WTC11 (cell line): Measurements from ENCODE around the gene PCBP3. TPM values are rescaled to one million over a fixed set of nuclear protein-coding genes. Genes with fewer than 3 reads are reported as not detected.
A peak's percentile ranks its signal among the peaks of the same experiment; 100 is the strongest.

Experiments used
- ATAC-seq: fragments of 200-7000 bp; cut with Tn5 transposase; 2 replicates; pipeline ENCODE4 v1.10.0; 2021; ENCODE audit warnings: mild to moderate bottlenecking, moderate library complexity
- CTCF ChIA-PET: fragments of 300-600 bp; sonication (Branson Sonifier 250); formaldehyde crosslinking; loops from one replicate; lab custom pipeline; 2021; ENCODE audit warnings: antibody characterized with exemption; lab: Charles Lee
- POLR2A ChIA-PET: fragments of 350-600 bp; sonication (Branson Sonifier 250); formaldehyde crosslinking; loops from one replicate; lab custom pipeline; 2021; ENCODE audit warnings: antibody characterized with exemption; lab: Charles Lee
- DNase-seq: peaks from one replicate; pipeline ENCODE4 v3.0.0; 2021; ENCODE audit warnings: low spot score
- H3K27ac Mint-ChIP-seq: 2 replicates; pipeline ENCODE4 v1.8.0; 2021; ENCODE audit warnings: mixed read lengths
- H3K27me3 Mint-ChIP-seq: 2 replicates; pipeline ENCODE4 v1.8.0; 2021; ENCODE audit warnings: low read depth, mild to moderate bottlenecking, moderate library complexity, mixed read lengths
- H3K36me3 Mint-ChIP-seq: 2 replicates; pipeline ENCODE4 v1.8.0; 2021; ENCODE audit warnings: mixed read lengths
- H3K4me1 Mint-ChIP-seq: 2 replicates; pipeline ENCODE4 v1.8.0; 2022; ENCODE audit warnings: mixed read lengths
- H3K4me3 Mint-ChIP-seq: 2 replicates; pipeline ENCODE4 v1.8.0; 2021; ENCODE audit warnings: mild to moderate bottlenecking, moderate library complexity, mixed read lengths
- H3K9me3 Mint-ChIP-seq: 2 replicates; pipeline ENCODE4 v1.8.0; 2021; ENCODE audit warnings: mixed read lengths
- E2F1 ChIP-seq: sonication (generic); formaldehyde crosslinking; IDR thresholded peaks from 2 replicates; pipeline ENCODE4 v1.8.0; 2022; ENCODE audit warnings: mild to moderate bottlenecking, missing genetic modification reagents
- E2F4 ChIP-seq: sonication (generic); formaldehyde crosslinking; IDR thresholded peaks from 2 replicates; pipeline ENCODE4 v1.8.1; 2022; ENCODE audit warnings: low read depth, mild to moderate bottlenecking, moderate library complexity, missing genetic modification reagents, borderline replicate concordance
- EMX1 ChIP-seq: fragments of 250-450 bp; sonication (Bioruptor Pico); IDR thresholded peaks from 2 replicates; pipeline ENCODE4 v1.8.0; 2021; ENCODE audit warnings: mild to moderate bottlenecking
- ERG ChIP-seq: fragments of 250-450 bp; sonication (Bioruptor Pico); IDR thresholded peaks from 2 replicates; pipeline ENCODE4 v1.8.0; 2021; ENCODE audit warnings: mild to moderate bottlenecking
- FOXJ3 ChIP-seq: sonication (generic); formaldehyde crosslinking; IDR thresholded peaks from 2 replicates; pipeline ENCODE4 v1.9.0; 2021; ENCODE audit warnings: missing genetic modification reagents, mild to moderate bottlenecking, borderline replicate concordance
- GTF2I ChIP-seq: fragments of 250-450 bp; sonication (Bioruptor Pico); conservative IDR thresholded peaks from 2 replicates; pipeline ENCODE4 v1.4.0; 2021; ENCODE audit warnings: mild to moderate bottlenecking
- MLX ChIP-seq: sonication (generic); formaldehyde crosslinking; IDR thresholded peaks from 2 replicates; pipeline ENCODE4 v1.8.1; 2023; ENCODE audit warnings: mild to moderate bottlenecking, missing genetic modification reagents, moderate library complexity
- NR2C2 ChIP-seq: sonication (generic); formaldehyde crosslinking; IDR thresholded peaks from 2 replicates; pipeline ENCODE4 v1.8.0; 2022; ENCODE audit warnings: mild to moderate bottlenecking, missing genetic modification reagents
- STAT6 ChIP-seq: sonication (generic); formaldehyde crosslinking; conservative IDR thresholded peaks from 2 replicates; pipeline ENCODE4 v1.8.1; 2023; ENCODE audit warnings: mild to moderate bottlenecking, low read depth, missing genetic modification reagents, moderate library complexity
- ZNF396 ChIP-seq: fragments of 250-450 bp; sonication (Bioruptor Pico); IDR thresholded peaks from 2 replicates; pipeline ENCODE4 v1.8.0; 2021; ENCODE audit warnings: mild to moderate bottlenecking, moderate library complexity, borderline replicate concordance
- ZSCAN18 ChIP-seq: fragments of 250-450 bp; sonication (Bioruptor Pico); IDR thresholded peaks from 2 replicates; pipeline ENCODE4 v2.1.2; 2022; ENCODE audit warnings: mild to moderate bottlenecking, moderate library complexity
- total RNA-seq: library from RNA; stranded (reverse); gene quantifications from 3 replicates; pipeline ENCODE4 v1.2.3, GENCODE V29; 2021
- TF ChIP-seq, protein P1 (sequence below): sonication (generic); formaldehyde crosslinking; IDR thresholded peaks from 2 replicates; pipeline ENCODE4 v1.8.0; 2022; ENCODE audit warnings: missing genetic modification reagents
- TF ChIP-seq, protein P2 (sequence below): sonication (generic); formaldehyde crosslinking; IDR thresholded peaks from 2 replicates; pipeline ENCODE4 v1.8.0; 2023; ENCODE audit warnings: mild to moderate bottlenecking, missing genetic modification reagents
- TF ChIP-seq, protein P3 (sequence below): sonication (generic); formaldehyde crosslinking; IDR thresholded peaks from 2 replicates; pipeline ENCODE4 v1.8.1; 2023; ENCODE audit warnings: mild to moderate bottlenecking, moderate library complexity, missing genetic modification reagents

The PCBP3 gene
- total RNA-seq, 1 experiment from 2014 or later, result 8.5 TPM

- H3K27me3 Mint-ChIP-seq, result peaks cover 7% of the 10 kb centered on the region
- peaks cover 12% of the 10 kb centered on the region for H3K4me1 Mint-ChIP-seq
- TF ChIP-seq, protein P1, sequence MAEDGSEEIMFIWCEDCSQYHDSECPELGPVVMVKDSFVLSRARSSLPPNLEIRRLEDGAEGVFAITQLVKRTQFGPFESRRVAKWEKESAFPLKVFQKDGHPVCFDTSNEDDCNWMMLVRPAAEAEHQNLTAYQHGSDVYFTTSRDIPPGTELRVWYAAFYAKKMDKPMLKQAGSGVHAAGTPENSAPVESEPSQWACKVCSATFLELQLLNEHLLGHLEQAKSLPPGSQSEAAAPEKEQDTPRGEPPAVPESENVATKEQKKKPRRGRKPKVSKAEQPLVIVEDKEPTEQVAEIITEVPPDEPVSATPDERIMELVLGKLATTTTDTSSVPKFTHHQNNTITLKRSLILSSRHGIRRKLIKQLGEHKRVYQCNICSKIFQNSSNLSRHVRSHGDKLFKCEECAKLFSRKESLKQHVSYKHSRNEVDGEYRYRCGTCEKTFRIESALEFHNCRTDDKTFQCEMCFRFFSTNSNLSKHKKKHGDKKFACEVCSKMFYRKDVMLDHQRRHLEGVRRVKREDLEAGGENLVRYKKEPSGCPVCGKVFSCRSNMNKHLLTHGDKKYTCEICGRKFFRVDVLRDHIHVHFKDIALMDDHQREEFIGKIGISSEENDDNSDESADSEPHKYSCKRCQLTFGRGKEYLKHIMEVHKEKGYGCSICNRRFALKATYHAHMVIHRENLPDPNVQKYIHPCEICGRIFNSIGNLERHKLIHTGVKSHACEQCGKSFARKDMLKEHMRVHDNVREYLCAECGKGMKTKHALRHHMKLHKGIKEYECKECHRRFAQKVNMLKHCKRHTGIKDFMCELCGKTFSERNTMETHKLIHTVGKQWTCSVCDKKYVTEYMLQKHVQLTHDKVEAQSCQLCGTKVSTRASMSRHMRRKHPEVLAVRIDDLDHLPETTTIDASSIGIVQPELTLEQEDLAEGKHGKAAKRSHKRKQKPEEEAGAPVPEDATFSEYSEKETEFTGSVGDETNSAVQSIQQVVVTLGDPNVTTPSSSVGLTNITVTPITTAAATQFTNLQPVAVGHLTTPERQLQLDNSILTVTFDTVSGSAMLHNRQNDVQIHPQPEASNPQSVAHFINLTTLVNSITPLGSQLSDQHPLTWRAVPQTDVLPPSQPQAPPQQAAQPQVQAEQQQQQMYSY (CRISPR knock-in tag), result no peak
- no peaks in the 10 kb centered on the region for H3K9me3 Mint-ChIP-seq
- CTCF ChIA-PET, result interaction anchor here (3.2 kb wide), 1 partner anchor 12 kb away, joined by 34 read pairs; no protein-coding TSS in a partner anchor
- H3K27ac Mint-ChIP-seq, result no peak overlapping the region
- no peak for DNase-seq
- no peak for ATAC-seq
- H3K4me3 Mint-ChIP-seq, result no peak overlapping the region
- POLR2A ChIA-PET, result no interaction called here
- peaks cover 18% of the 10 kb centered on the region for H3K36me3 Mint-ChIP-seq
Measured at GRCh38 chr21:45983649-45983965, 340.1 kb downstream of the PCBP3 start.

DNA sequence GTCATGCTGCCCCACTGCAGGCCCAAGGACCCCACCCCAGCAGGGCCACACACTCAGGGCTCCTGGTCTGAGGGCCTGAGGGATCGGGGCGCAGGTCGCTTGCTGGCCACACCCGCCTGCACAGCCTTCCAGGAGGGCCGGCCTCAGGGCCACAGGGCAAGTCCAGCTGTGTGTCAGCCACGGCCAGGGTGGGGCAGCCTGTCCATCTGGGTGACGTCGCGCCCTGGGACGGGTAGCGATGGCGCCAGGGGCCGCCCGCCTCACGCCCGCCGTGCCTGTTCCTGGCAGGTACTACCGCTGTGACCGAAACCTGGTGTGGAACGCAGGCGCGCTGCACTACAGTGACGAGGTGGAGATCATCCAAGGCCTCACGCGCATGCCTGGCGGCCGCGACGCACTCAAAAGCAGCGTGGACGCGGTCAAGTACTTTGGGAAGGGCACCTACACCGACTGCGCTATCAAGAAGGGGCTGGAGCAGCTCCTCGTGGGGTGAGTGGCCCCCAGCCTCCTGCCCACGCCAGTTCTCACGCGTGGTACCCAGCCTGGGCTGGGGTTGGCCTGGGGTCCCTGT lies 340.5 kb downstream of the PCBP3 start:
- POLR2A ChIA-PET, result no interaction called here
- peak overlapping the region; percentile 64; the same call in 1 of the 2 replicates for H3K27ac Mint-ChIP-seq
- peaks cover 7% of the 10 kb centered on the region for H3K27me3 Mint-ChIP-seq
- peak; percentile 12 for DNase-seq
- peaks cover 8% of the 10 kb centered on the region for H3K4me1 Mint-ChIP-seq
- H3K9me3 Mint-ChIP-seq, result no peaks in the 10 kb centered on the region
- CTCF ChIA-PET, result no interaction called here
- no peak overlapping the region for H3K4me3 Mint-ChIP-seq
- peaks cover 18% of the 10 kb centered on the region for H3K36me3 Mint-ChIP-seq
- no peak for ATAC-seq
- TF ChIP-seq ZNF396 (CRISPR knock-in tag) (no peak), MLX (no peak), STAT6 (CRISPR knock-in tag) (no peak), E2F1 (no peak), ERG (CRISPR knock-in tag) (no peak), NR2C2 (CRISPR knock-in tag) (no peak), EMX1 (CRISPR knock-in tag) (no peak), ZSCAN18 (CRISPR knock-in tag) (no peak), E2F4 (CRISPR knock-in tag) (no peak), FOXJ3 (no peak), GTF2I (CRISPR knock-in tag) (no peak)
- TF ChIP-seq, protein P2, sequence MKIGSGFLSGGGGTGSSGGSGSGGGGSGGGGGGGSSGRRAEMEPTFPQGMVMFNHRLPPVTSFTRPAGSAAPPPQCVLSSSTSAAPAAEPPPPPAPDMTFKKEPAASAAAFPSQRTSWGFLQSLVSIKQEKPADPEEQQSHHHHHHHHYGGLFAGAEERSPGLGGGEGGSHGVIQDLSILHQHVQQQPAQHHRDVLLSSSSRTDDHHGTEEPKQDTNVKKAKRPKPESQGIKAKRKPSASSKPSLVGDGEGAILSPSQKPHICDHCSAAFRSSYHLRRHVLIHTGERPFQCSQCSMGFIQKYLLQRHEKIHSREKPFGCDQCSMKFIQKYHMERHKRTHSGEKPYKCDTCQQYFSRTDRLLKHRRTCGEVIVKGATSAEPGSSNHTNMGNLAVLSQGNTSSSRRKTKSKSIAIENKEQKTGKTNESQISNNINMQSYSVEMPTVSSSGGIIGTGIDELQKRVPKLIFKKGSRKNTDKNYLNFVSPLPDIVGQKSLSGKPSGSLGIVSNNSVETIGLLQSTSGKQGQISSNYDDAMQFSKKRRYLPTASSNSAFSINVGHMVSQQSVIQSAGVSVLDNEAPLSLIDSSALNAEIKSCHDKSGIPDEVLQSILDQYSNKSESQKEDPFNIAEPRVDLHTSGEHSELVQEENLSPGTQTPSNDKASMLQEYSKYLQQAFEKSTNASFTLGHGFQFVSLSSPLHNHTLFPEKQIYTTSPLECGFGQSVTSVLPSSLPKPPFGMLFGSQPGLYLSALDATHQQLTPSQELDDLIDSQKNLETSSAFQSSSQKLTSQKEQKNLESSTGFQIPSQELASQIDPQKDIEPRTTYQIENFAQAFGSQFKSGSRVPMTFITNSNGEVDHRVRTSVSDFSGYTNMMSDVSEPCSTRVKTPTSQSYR (CRISPR knock-in tag), result no peak
- TF ChIP-seq, protein P3, sequence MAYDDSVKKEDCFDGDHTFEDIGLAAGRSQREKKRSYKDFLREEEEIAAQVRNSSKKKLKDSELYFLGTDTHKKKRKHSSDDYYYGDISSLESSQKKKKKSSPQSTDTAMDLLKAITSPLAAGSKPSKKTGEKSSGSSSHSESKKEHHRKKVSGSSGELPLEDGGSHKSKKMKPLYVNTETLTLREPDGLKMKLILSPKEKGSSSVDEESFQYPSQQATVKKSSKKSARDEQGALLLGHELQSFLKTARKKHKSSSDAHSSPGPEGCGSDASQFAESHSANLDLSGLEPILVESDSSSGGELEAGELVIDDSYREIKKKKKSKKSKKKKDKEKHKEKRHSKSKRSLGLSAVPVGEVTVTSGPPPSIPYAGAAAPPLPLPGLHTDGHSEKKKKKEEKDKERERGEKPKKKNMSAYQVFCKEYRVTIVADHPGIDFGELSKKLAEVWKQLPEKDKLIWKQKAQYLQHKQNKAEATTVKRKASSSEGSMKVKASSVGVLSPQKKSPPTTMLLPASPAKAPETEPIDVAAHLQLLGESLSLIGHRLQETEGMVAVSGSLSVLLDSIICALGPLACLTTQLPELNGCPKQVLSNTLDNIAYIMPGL (CRISPR knock-in tag), result no peak
